ENCODE results near the gene PPOX.

The PPOX gene

GRCh38 chr1:161137881-161138280 lies 28.3 kb upstream of the PPOX start:
- TF ChIP-seq CTCF (IDR thresholded peaks at IDR 0.05), result no peak
- H3K27ac ChIP-seq, result no peak overlapping the region
- no peak overlapping the region for H3K4me3 ChIP-seq
- no peak for DNase-seq (ENCODE audit: low spot score)

GRCh38 chr1:161138431-161138830 lies 27.8 kb upstream of the PPOX start:
- no peak overlapping the region for H3K4me3 ChIP-seq
- DNase-seq (ENCODE audit: low spot score), result no peak
- no peak overlapping the region for H3K27ac ChIP-seq
- no peak for TF ChIP-seq CTCF (IDR thresholded peaks at IDR 0.05)

- no peak overlapping the region for H3K4me3 ChIP-seq
- peak; percentile 29 for TF ChIP-seq CTCF (IDR thresholded peaks at IDR 0.05)
- no peak overlapping the region for H3K27ac ChIP-seq
- DNase-seq (ENCODE audit: low spot score), result no peak
Measured at GRCh38 chr1:161139766-161140165, 26.5 kb upstream of the PPOX start.

- Histone ChIP-seq H3K4me3 (no peak overlapping the region), H3K27ac (no peak overlapping the region)
- no peak for TF ChIP-seq CTCF (IDR thresholded peaks at IDR 0.05)
- DNase-seq (ENCODE audit: low spot score), result no peak
Measured at GRCh38 chr1:161140755-161141400, 25.3 kb upstream of the PPOX start.

GRCh38 chr1:161145832-161146231 lies 20.4 kb upstream of the PPOX start:
- DNase-seq (ENCODE audit: low spot score), result no peak
- Histone ChIP-seq H3K27ac (no peak overlapping the region), H3K4me3 (no peak overlapping the region)
- TF ChIP-seq CTCF (IDR thresholded peaks at IDR 0.05), result no peak

- Histone ChIP-seq H3K4me3 (peak overlapping the region; percentile 85), H3K27ac (peak overlapping the region; percentile 89 to 92)
- no peak for TF ChIP-seq CTCF (IDR thresholded peaks at IDR 0.05)
- DNase-seq (ENCODE audit: low spot score), result no peak
Measured at GRCh38 chr1:161153176-161153575, 13.1 kb upstream of the PPOX start.

GRCh38 chr1:161153682-161154337 lies 12.4 kb upstream of the PPOX start, which contains the start of gene UFC1:
TSS of gene UFC1 (plus strand) at chr1:161153978. CDS start at chr1:161153998, 20 bp downstream.
- Histone ChIP-seq H3K27ac (peak within 1 kb of the TSS; percentile 89 to 92), H3K4me3 (peak within 1 kb of the TSS; percentile 85)
- TF ChIP-seq CTCF (IDR thresholded peaks at IDR 0.05), result no peak
- DNase-seq (ENCODE audit: low spot score), result no peak

All from coronary artery (tissue), 2 donors.